Fibroblast of skin of left quadriceps (primary cell): ENCODE data around the gene MEAK7.
A peak's percentile ranks its signal among the peaks of the same experiment; 100 is the strongest.

Experiments used
- DNase-seq, 2 experiments: peaks; one replicate each; pipeline ENCODE4 v3.0.0-alpha.2; 2013; ENCODE audit warnings: low read depth in 2 of 2

The MEAK7 gene, protein sequence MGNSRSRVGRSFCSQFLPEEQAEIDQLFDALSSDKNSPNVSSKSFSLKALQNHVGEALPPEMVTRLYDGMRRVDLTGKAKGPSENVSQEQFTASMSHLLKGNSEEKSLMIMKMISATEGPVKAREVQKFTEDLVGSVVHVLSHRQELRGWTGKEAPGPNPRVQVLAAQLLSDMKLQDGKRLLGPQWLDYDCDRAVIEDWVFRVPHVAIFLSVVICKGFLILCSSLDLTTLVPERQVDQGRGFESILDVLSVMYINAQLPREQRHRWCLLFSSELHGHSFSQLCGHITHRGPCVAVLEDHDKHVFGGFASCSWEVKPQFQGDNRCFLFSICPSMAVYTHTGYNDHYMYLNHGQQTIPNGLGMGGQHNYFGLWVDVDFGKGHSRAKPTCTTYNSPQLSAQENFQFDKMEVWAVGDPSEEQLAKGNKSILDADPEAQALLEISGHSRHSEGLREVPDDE

DNA sequence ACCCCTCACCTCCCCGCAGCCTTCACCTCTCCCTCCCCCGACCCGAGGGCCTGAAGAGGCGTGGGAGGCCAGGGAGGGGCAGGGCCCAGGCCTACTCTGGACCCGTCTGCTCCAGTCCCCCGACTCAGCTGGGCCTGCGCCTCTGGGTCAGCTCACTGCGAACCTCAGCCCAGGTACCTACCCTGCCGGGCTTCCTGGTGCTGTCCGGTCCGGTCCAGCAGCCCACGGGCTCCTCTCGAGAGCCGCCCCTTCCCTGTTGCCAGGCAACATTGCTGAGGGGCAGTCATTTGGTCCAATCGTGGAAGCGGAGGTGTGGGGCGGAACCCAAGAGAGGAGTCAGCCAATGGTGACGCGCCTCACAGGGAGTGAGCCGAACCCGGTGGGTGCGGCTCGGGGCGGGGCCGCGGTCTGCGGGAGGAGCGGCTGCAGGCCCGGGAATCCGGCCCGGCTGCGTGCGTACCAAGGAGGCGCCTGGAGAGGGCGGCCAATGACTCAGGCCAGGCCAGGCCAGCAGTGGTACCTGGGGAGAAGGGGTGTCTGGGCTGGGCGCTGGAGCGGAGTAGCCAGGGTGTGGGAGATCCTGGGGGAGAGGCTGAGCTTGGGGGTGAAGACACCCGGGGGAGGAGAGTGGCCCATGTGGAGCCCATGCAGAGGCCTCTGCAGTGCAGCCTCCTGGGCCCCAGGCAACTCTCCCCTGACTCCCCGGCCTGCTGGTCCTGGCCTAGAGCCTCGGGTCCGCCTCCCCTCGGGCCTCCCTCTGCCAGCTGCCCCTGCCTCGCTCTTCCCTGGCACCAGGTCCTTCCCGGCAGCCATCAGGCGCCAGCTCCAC, at the start of gene MEAK7:
TSS of gene MEAK7 (minus strand) at position 240 of the 829 bp plus-strand sequence. CDS start 6,573 bp downstream, outside the sequence.
- DNase-seq: peak; percentile 97

DNA sequence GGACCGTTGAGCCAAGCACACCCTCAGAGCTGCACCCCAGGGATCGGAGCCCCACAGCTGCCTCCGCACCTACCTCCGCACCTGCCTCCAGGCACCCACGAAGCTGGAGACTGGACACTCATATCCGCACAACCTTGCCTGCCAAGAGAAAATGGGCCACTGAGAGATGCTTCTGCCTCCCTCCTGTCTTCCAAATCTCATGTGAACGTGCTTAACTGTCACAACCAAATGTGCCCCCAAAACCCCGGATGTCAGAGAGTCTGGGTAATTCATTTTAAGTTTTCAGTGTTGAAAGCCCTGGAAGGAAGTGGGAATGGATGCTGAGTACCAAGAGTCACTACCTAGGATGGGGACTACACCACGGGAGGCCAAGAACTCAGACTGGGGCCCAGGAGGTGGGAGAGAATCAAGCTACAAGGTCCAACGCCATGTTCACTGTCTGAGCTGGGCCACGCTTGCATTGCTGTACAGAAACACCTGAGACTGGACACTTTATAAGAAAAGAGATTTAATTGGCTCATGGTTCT, 49.5 kb upstream of the MEAK7 start:
- DNase-seq: no peak

DNA sequence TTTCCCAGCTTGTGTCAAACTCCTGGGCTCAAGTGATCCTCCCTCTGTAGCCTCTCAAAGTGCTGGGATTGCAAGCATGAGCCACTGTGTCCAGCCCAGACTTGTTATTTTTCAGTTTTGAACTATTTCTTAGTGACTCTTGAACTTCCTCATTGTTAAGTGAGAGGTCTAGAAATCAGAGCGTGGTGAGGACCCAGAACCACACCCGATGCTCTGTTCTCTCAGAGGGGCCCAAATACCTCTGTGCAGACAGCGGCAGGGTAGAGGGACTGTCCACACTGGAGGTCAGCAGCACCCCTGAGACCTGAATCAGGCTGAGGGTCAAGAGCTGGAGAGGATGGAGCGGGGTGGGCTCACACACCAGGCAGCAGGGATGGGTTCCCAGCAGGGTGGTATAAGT, 47.7 kb upstream of the MEAK7 start:
- DNase-seq: no peak

DNA sequence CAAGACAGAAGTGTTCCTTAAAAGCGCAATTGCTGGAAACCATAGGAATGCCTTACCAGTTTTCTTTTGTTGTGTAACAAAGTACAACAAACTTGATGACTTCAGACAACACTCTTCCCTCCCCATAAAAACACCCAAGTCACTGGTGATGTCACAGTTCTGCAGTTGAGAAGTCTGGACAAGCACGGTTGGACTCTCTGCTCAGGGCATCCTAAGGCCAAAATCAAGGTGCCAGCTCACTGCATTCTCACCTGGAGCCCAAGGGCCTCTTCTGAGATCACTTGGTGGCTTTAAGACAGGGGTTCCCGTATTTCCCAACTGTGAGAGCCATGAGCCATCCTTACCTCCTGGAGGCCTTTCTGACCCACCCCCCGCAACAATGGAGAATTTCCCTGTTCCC, 45.6 kb upstream of the MEAK7 start:
- no peak for DNase-seq

DNA sequence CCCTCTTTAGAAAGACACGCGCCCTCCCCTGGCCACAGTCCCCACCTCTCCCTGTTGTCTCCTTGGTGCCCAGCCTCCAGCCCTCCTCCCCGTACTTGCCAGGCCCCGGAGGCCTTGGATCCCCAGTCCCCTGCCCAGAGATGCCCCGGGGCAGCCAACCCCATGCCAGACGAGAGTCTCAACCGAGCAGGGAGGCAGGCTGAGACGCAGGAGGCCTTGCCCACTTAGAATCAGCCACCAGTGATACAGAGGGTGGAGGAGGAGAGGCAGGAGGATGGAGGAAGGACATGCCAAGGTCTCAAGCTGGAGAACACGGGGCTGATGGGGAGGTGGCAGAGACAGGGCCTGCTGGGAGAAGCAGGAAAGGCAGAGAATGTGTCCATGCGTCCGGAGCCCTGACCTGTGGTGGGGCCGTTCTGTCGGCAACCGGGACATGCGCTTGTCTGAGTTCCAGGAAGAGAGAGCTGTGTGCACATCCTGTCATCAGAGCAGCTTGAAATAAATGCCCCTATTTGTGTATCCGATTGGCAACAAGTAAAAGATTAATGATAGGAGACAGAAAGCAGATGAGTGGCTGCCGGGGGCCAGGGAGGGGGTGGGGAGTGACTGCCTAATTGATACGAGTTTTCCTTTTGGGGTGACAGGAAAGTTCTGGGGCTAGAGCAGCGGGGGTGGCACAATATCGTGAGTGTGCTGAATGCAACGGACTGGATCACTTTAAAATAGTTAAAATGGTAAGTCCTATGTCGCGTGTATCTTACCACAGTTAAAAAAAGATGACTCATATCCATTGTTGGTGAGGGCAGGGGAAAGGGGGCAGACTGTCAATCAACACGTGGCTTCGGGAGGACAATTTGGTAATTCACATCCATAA, 44.7 kb upstream of the MEAK7 start:
- no peak for DNase-seq

DNA sequence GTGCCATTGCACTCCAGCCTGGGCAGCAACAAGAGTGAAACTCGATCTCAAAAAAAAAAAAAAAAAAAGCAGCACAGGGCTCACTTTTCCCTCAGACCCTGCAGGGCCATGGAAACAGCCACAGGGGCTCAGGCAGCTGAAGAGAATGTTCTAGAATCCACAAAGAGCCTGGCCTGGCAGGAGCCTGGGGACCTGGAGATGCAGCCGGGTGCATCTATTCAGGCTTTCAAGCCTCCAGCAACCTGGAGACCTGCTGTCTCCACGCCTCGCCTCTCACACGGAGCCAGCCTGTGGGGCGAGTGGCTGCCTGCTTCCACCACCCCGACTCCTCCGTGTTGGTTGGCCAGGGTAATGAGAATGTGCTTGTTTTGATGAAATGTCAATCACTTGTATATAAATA, 44.0 kb upstream of the MEAK7 start:
- DNase-seq: no peak

DNA sequence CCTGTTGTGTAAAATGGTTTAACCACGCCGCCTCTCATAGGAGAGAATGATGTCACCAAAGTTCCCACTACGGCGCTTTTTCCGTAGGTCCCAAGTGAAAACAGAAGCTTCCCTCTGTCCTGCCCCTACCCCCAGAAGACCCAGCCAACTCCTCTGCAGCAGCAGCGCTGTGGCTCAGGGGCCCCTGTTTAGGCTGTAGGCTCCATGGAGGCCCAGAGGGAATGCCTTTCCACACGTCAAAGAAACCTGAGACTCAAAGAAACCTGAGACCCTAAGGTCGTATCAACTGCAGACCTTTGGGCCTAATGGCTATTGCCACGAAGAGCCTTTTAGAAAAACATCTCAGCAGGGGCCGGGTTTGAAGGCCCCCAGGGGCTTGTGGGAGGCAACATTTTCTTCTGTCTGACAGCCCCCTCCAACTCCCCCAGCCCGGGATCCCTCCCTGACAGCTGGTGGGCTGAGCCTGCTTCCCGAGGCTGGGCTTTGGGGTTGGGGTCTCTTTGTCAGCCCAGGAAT, 43.1 kb upstream of the MEAK7 start:
- no peak for DNase-seq

DNA sequence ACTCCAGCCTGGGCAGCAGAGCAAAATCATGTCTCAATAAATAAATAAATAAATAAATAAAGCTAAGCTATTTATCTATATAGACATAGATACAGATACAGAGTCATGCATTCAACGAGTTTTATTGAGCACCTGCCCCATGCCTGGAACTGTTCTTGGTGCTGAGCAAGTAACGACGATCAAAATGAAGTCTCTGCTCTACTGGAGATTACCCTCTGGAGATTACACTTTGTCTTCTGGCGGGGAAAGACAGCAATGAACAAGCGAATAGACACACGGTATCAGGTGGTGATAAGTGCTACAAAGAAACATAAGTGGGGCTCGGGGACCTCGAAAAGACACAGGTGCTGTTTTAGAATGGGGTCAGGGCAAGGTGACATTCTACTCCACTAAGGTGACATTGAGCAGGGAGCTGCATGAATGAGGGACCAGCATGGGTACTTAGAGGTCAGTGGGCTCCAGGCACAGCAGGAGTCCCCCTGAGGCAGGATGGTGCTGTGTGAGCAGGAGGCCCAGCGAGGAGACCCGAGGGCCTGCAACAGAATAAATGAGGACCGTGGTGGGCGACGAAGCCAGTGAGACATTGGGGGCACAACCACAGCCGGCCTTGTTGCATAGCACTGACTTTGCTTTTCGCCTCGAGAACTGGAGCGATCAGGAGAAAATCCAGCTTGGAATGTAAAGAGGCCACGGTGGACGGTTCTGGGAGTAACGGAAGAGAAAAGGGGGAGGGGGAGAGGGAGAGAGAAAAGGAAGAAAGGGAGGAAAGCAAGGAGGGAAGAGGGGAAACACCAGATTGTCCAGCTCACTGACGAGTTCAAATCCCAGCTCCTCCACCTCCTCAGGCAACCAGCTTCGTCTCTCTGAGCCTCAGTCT, 42.4 kb upstream of the MEAK7 start:
- DNase-seq: no peak

DNA sequence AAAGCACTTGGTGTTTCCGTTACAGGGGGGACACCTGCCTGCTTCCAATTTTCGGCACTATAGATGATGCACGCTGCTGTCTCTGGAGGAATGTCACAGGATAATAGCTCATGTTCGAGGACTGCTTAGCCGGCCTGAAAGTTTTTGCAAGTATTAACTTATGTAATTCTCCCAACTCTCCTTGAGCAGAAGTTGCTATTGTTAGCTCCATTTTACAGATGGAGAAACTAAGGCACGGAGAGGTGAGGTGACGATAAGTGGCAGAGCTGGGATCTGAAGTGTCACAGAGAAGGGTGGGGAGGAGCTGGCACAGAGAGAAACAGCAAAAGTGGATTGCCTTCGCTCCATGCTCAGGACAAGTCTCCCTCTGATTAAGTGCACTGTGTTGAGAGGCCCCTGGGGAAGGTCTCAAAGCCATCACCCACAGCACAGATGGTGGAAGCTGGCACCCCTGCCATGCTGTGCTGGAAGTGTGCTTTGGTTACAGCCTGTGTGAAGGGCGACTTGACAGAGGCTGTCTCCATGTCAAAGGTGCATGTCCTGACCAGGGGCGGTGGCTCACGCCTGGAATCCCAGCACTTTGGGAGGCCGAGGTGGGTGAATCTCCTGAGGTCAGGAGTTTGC, 40.8 kb upstream of the MEAK7 start:
- DNase-seq: no peak

DNA sequence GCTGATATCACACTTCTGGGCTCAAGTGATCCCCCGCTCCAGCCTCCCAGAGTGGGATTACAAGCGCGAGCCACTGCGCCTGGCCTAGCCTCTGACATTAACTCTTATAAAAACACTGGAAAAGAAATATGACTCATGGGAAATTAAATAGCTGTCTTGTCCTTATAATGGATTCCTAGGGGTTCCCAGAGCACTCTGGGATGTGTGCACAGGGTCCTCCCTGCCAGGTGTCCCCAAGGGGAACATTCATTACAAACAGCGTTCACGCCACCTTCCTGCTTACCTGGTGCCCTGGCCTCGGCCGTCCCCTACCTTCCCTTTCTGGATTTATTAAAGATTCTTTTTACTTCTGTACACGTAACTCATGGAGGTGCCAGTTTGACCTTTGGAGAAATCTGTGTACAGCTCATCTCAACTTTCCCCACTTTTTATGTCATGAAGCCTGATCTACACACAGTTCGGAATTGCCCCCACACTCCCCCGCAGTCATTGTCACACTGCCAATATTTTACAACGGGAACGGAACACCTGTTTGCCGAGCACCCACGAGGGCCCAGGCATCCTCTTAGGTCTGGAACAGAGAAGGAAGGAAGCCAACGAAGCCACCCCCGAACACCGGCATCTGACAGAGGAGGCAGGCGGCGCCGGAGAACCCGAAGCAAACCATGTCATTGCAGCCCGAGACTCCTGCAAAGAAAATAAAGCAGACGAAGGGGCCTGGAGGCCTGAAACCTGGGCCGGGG, 39.7 kb upstream of the MEAK7 start:
- DNase-seq: no peak

DNA sequence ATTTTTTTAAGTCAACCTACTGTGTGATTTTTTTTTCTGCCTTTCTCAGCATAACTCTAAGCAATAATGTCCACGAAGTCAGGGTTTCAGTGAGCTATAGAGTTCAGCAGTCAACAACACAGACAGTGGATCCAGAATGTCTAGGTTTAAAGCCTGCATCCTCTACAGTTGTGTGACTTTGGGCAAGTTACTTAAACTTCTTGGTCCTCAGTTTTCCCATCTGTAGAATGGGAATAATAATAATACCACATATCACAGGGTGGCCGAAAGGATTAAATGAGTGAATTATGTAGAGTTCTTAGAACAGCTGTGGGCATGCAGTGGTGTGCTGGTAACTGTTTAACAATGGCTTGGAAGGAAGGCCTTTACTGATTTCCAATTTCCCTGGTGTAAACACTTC, 38.8 kb upstream of the MEAK7 start:
- DNase-seq: no peak

DNA sequence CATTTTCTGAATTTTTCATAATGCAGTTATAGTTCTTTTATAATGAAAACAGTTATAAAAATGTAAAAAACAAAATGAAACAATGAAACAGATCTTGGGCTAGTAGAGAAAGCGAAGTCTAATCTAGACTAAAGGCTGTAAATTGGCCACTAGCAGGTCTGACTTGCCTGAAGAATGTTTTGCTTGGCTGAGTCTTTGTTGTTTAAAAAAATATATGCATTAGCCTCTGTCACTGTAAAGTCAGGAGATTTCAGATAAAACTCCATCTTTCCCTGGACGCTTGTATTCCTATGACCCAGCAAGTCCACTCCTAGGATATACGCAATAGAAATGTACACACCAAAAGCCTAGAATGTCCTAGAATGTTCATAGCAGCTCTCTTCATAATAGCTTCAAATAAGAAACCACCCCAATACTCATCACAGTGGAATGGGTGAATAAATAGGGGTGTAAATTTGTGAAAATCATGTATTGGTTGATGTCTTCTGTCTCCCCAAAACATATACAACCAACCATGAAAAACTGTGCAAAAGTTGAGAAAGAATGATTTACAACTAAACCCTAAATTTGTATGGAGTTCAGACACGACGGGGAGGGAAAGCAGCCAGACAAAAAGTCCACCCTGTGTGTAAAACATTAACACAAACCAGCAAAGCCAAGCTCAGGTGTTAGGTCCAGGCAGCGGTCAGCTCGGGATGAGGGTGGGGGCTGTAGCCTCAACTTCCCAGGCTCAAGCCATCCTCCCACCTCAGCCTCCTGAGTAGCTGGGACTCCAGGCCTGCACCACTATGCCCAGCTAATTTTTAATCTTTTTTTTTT, 37.7 kb upstream of the MEAK7 start:
- no peak for DNase-seq

DNA sequence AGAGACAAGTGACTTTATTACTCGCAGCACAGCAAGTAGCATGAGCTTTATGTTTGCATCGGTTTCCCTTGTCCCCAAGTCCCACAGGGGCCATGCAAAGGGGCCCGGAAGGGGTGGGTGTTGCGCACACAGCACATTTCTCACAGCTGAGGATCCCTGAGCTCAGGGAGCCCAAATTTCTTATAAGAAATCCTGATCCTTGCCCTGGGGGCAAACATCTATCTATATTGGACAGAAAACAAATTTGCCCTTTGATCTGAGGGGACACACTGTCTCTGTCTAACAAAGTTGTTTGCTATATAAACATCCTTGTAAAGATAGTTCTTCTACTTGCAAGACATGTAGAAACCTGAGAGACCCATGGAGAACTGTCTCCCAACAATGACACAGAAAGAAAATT, 35.7 kb upstream of the MEAK7 start:
- DNase-seq: no peak

DNA sequence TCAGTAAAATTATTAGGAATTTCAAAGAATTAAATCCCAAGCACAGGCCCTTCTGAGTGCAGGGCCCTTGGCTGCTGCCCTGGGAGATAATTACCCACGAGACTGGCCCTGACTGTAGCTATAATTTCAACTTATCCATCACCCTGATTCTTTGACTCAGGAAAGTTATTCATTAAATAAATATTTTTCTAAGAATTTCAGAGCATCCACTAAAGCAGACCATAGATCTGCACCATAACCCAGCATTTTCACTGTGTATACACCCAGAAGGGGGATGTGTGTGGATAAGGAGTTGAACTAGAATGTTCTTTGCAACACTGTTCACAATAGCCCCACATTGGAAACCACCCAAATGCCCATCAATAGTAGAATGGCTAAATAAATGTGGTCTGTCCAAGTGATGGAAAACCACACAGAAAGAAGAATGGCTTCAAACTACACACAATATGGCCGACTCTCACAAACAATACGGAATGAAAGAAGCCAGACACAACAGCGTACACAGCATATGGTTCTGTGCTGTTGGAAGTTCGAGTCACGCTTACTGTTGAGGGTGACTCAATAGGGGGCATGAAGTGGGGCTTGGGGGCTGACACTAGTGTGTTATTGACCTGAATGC, 33.9 kb upstream of the MEAK7 start:
- DNase-seq: no peak

DNA sequence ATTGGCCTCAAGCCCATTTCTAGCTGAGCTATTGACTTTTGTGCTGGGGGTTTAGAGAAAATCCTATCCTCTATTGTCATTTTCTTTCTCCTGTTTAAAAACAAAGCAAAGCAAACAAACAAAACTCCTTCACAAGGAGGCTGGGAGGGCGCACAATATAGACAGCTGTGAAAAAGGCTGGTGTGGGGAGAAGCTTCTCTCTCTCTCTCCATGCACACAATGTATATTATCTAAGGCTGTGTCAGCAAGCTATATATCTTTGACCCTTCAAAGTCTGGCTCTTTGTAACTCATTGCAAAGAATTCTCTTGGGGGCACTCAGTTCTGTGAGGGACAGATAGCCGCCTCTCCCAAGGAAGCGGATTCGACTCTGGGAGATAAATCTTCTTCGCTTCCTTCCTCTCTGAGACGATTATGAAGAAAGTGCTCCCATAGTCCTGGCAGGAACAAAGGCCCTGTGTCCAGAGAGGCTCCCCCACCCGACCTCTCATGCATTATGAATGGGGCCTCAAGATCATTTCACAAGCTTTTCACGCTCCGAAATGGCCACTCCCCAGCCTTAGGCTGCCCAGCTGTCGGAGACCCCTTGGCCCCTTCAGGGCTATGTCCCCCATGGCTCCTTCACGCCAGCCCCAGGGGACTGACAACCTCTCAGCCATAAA, 33.2 kb upstream of the MEAK7 start:
- DNase-seq: no peak

DNA sequence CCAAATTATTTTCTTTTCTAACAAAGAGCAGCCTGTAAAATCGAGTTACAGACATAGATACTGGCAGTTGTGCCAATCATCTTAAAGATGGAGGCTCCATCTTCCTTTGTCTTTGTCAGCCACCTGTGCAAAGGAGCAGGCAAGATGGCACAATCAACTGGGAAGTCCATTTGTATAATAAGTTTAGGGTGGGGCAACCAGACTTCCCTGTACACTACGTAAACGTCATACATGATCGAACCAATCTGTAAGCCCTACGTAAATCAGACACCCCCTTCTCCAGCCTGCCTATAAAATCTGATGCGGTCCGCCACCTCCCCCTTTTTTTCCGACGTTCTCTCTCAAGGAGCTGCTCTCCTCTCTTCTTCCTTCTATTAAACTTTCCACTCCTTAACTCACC, 31.4 kb upstream of the MEAK7 start:
- DNase-seq: no peak

DNA sequence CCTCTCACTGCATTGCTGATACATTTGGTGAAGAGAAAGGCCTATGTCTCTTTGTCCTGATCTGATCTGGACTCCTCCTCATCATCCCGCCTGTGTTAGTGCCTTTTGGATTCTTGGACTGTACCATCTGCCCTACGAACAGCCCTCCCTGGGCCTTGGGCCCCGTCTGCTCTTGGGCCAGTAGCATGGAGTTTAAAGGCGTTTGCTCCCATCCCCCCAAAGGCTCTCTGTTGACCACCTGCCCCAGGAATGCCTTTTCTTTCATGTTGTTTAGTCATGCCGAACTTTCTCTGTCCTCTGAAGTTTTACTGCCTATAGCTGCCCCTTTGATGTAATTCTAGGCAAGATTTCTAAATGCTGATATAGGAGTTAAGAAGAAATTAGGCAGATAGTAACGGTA, 30.9 kb upstream of the MEAK7 start:
- DNase-seq: no peak
